Measurements from ENCODE around the gene PRDM5. TPM values are rescaled to one million over a fixed set of nuclear protein-coding genes. Genes with fewer than 3 reads are reported as not detected.

The PRDM5 gene
- total RNA-seq, 1 experiment from 2014 or later = 8.3 TPM

DNA sequence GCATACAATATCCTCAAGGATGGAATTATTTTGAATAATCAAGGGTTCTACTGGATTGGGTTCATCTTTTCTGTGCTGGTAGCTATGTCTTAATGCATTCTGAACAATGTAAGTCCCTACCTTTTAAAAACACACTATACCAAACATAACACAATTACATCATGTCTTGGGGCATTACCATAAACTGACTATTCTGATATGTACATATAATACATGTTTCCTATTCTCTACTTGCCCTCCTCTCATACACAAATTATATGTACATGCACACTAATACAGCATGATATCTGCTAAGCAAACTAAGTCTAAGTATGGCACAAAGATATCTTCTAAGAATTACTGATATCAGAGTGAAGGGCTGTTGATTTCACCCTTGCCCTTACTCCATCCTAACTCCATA lies 147.1 kb downstream of the PRDM5 start:
- Mint-ChIP-seq H3K4me1 (ENCODE audit: low read depth, unreplicated experiment) (no peaks in the 10 kb centered on the region), H3K36me3 (ENCODE audit: insufficient read depth, unreplicated experiment) (no peaks in the 10 kb centered on the region), H3K27me3 (ENCODE audit: unreplicated experiment) (no peaks in the 10 kb centered on the region), H3K27ac (ENCODE audit: unreplicated experiment) (no peak overlapping the region), H3K9me3 (ENCODE audit: low read depth, unreplicated experiment) (no peaks in the 10 kb centered on the region), H3K4me3 (ENCODE audit: low read depth, unreplicated experiment) (no peak overlapping the region)
- BruUV-seq (replicated peaks) = no TSS peak
- intact Hi-C loops (cut with micrococcal nuclease; ENCODE audit: unreplicated experiment) = no loop called here
- DNase-seq = no peak
- CTCF ChIA-PET = no interaction called here
- TF ChIP-seq, protein P1, sequence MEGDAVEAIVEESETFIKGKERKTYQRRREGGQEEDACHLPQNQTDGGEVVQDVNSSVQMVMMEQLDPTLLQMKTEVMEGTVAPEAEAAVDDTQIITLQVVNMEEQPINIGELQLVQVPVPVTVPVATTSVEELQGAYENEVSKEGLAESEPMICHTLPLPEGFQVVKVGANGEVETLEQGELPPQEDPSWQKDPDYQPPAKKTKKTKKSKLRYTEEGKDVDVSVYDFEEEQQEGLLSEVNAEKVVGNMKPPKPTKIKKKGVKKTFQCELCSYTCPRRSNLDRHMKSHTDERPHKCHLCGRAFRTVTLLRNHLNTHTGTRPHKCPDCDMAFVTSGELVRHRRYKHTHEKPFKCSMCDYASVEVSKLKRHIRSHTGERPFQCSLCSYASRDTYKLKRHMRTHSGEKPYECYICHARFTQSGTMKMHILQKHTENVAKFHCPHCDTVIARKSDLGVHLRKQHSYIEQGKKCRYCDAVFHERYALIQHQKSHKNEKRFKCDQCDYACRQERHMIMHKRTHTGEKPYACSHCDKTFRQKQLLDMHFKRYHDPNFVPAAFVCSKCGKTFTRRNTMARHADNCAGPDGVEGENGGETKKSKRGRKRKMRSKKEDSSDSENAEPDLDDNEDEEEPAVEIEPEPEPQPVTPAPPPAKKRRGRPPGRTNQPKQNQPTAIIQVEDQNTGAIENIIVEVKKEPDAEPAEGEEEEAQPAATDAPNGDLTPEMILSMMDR (IDR thresholded peaks at IDR 0.05; ENCODE audit: unreplicated experiment) = no peak

DNA sequence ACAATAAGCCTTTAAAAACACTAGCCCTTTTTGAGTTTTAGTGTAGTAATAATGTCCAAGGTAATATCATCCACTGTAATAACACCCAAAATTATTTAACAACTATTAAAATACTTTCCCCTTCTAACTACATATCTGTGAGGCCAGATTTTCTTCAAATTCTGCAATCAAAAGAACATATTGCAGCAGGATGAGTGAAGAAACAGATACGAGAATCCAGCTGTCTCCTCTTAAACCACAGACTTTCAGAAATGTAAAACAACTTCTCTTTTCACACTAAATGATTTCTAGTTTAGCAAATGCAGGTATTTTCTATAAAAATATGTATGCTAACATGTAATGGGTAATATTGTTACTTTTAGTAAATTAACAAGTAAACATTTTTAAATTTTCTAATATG lies 148.9 kb downstream of the PRDM5 start:
- TF ChIP-seq, protein P1 (IDR thresholded peaks at IDR 0.05; ENCODE audit: unreplicated experiment) = no peak
- Mint-ChIP-seq H3K36me3 (ENCODE audit: insufficient read depth, unreplicated experiment) (no peaks in the 10 kb centered on the region), H3K4me1 (ENCODE audit: low read depth, unreplicated experiment) (peaks cover 9% of the 10 kb centered on the region), H3K27me3 (ENCODE audit: unreplicated experiment) (no peaks in the 10 kb centered on the region), H3K9me3 (ENCODE audit: low read depth, unreplicated experiment) (no peaks in the 10 kb centered on the region), H3K4me3 (ENCODE audit: low read depth, unreplicated experiment) (no peak overlapping the region), H3K27ac (ENCODE audit: unreplicated experiment) (no peak overlapping the region)
- no TSS peak for BruUV-seq (replicated peaks)
- CTCF ChIA-PET = no interaction called here
- no peak for DNase-seq
- intact Hi-C loops (cut with micrococcal nuclease; ENCODE audit: unreplicated experiment) = no loop called here

DNA sequence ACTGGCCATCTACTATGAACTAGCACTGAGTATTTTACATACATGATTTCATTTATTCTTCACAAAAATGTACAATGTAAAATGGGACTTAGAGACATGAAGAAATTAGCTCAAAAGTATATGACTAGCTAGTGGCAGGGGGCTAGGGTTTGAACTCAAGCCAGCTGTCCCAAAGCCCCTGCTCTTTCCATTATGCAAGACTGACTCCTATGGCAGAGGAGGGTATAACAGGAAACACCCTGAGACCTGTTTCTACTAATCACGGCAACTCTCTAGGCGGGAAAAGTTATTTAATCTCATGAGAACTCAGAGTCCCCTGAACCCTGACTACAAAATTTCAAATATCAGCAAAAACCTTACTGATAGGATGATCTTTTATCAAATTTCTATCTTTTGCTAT lies 150.6 kb downstream of the PRDM5 start:
- intact Hi-C loops (cut with micrococcal nuclease; ENCODE audit: unreplicated experiment) = no loop called here
- H3K4me3 Mint-ChIP-seq (ENCODE audit: low read depth, unreplicated experiment) = no peak overlapping the region
- no peaks in the 10 kb centered on the region for H3K36me3 Mint-ChIP-seq (ENCODE audit: insufficient read depth, unreplicated experiment)
- H3K27me3 Mint-ChIP-seq (ENCODE audit: unreplicated experiment) = no peaks in the 10 kb centered on the region
- DNase-seq = no peak
- H3K9me3 Mint-ChIP-seq (ENCODE audit: low read depth, unreplicated experiment) = no peaks in the 10 kb centered on the region
- CTCF ChIA-PET = no interaction called here
- peaks cover 9% of the 10 kb centered on the region for H3K4me1 Mint-ChIP-seq (ENCODE audit: low read depth, unreplicated experiment)
- TF ChIP-seq, protein P1 (IDR thresholded peaks at IDR 0.05; ENCODE audit: unreplicated experiment) = no peak
- no TSS peak for BruUV-seq (replicated peaks)
- no peak overlapping the region for H3K27ac Mint-ChIP-seq (ENCODE audit: unreplicated experiment)

DNA sequence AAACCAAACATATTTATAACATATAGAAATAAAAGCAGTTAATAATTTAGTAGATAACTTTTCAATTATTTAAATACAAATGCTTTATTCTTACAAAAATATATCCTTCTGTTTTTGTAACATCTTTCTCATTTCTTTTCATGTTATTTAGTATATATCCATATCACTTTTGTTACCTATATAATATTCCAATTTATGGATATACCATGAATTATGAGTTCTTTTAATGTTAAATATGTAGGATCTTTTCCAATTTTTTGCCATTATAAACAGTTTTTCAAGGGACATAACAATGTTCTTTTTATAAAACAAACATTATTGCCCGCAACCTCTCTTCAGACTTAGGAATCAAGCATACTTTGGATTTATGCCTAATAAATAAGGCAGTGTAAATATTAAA lies 151.6 kb downstream of the PRDM5 start:
- no peaks in the 10 kb centered on the region for H3K9me3 Mint-ChIP-seq (ENCODE audit: low read depth, unreplicated experiment)
- CTCF ChIA-PET = no interaction called here
- H3K36me3 Mint-ChIP-seq (ENCODE audit: insufficient read depth, unreplicated experiment) = no peaks in the 10 kb centered on the region
- BruUV-seq (replicated peaks) = no TSS peak
- intact Hi-C loops (cut with micrococcal nuclease; ENCODE audit: unreplicated experiment) = no loop called here
- no peak overlapping the region for H3K4me3 Mint-ChIP-seq (ENCODE audit: low read depth, unreplicated experiment)
- H3K4me1 Mint-ChIP-seq (ENCODE audit: low read depth, unreplicated experiment) = peaks cover 9% of the 10 kb centered on the region
- TF ChIP-seq, protein P1 (IDR thresholded peaks at IDR 0.05; ENCODE audit: unreplicated experiment) = no peak
- no peaks in the 10 kb centered on the region for H3K27me3 Mint-ChIP-seq (ENCODE audit: unreplicated experiment)
- H3K27ac Mint-ChIP-seq (ENCODE audit: unreplicated experiment) = no peak overlapping the region
- DNase-seq = no peak

DNA sequence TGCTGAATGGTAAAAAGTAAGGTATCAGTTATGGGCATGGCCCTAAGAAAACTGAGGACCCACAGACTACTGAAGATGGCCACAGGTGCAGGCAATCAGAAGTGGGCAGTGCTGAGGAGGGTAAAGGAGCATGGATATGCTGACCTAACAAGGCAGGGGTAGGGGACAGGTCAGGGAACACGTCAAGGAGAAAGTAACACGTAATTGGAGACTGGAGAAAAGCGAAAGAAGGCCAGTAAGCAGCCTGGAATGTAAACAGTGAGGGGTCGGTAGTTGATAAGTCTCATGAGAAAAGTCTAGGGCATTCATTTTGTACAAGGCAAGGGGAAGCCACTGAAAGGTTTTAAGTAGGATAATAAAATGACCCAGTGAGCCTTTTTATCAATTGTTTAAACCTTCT lies 153.3 kb downstream of the PRDM5 start:
- TF ChIP-seq, protein P1 (IDR thresholded peaks at IDR 0.05; ENCODE audit: unreplicated experiment) = no peak
- Mint-ChIP-seq H3K27me3 (ENCODE audit: unreplicated experiment) (no peaks in the 10 kb centered on the region), H3K9me3 (ENCODE audit: low read depth, unreplicated experiment) (no peaks in the 10 kb centered on the region), H3K4me3 (ENCODE audit: low read depth, unreplicated experiment) (no peak overlapping the region), H3K4me1 (ENCODE audit: low read depth, unreplicated experiment) (peaks cover 9% of the 10 kb centered on the region), H3K36me3 (ENCODE audit: insufficient read depth, unreplicated experiment) (no peaks in the 10 kb centered on the region), H3K27ac (ENCODE audit: unreplicated experiment) (no peak overlapping the region)
- no TSS peak for BruUV-seq (replicated peaks)
- intact Hi-C loops (cut with micrococcal nuclease; ENCODE audit: unreplicated experiment) = no loop called here
- DNase-seq = peak; percentile 1
- CTCF ChIA-PET = no interaction called here
